ENCODE results near the gene EXOC6B.

- TF ChIP-seq CTCF (IDR thresholded peaks at IDR 0.05; ENCODE audit: borderline replicate concordance, extremely low read depth, low read length, poor library complexity, severe bottlenecking) (no peak), EZH2 (IDR thresholded peaks at IDR 0.05; ENCODE audit: borderline replicate concordance, low read depth, low read length, severe bottlenecking) (no peak)
Measured at GRCh38 chr2:72483346-72483745, 342.5 kb downstream of the EXOC6B start.
